H1 (cell line): ENCODE results near the gene TMEM52B. TPM values are rescaled to one million over a fixed set of nuclear protein-coding genes. Genes with fewer than 3 reads are reported as not detected.

ENCODE experiments used
- CTCF ChIA-PET: fragments of 300-600 bp; sonication (Branson Sonifier 250); formaldehyde crosslinking; loops from one replicate; lab custom pipeline; 2021; ENCODE audit not compliant: partially characterized antibody; lab: Charles Lee
- POLR2A ChIA-PET: fragments of 300-600 bp; sonication (Branson Sonifier 250); formaldehyde crosslinking; loops from one replicate; lab custom pipeline; 2021; ENCODE audit warnings: inconsistent platforms; ENCODE audit not compliant: partially characterized antibody; lab: Charles Lee
- DNase-seq, 2 experiments: peaks; one replicate each; pipeline versions ENCODE4 v3.0.0 to v3.0.0-alpha.2; 2010 to 2022; ENCODE audit warnings: low spot score in 2 of 2, low read depth in 1 of 2, mixed read lengths in 1 of 2
- FAIRE-seq: peaks from 2 replicates; lab custom pipeline; 2011; peaks lifted over from hg19 to GRCh38; lab: Jason Lieb, UNC
- H2AFZ ChIP-seq: 2 replicates; pipeline ENCODE4 v1.8.1; 2012; ENCODE audit warnings: low read length, inconsistent platforms
- H2AK5ac ChIP-seq: 2 replicates; pipeline ENCODE4 v1.6.1; 2013; ENCODE audit warnings: low read depth, low read length
- H2BK120ac ChIP-seq: replicated peaks from 2 replicates; pipeline ENCODE3; 2013; ENCODE audit warnings: low read depth, low read length, inconsistent platforms
- H2BK12ac ChIP-seq: 2 replicates; pipeline ENCODE4 v1.6.1; 2013; ENCODE audit warnings: low read depth, low read length
- H2BK15ac ChIP-seq: 2 replicates; pipeline ENCODE4 v1.6.1; 2013; ENCODE audit warnings: low read length
- H2BK20ac ChIP-seq: 2 replicates; pipeline ENCODE4 v1.6.1; 2013; ENCODE audit warnings: low read length
- H2BK5ac ChIP-seq: 2 replicates; pipeline ENCODE4 v1.6.1; 2013; ENCODE audit warnings: low read depth, low read length
- H3K14ac ChIP-seq: 2 replicates; pipeline ENCODE4 v1.6.1; 2013; ENCODE audit warnings: inconsistent platforms; ENCODE audit not compliant: insufficient read length
- H3K18ac ChIP-seq: 2 replicates; pipeline ENCODE4 v1.6.1; 2013; ENCODE audit warnings: low read length; ENCODE audit errors: extremely low read depth
- H3K23ac ChIP-seq: 2 replicates; pipeline ENCODE4 v1.6.1; 2013; ENCODE audit warnings: inconsistent platforms; ENCODE audit not compliant: insufficient read length
- H3K23me2 ChIP-seq: 2 replicates; pipeline ENCODE4 v1.6.1; 2013; ENCODE audit warnings: low read depth, low read length
- H3K27ac ChIP-seq: 2 replicates; pipeline ENCODE4 v1.6.1; 2011; ENCODE audit warnings: low read depth, low read length, inconsistent platforms
- H3K27me3 ChIP-seq, 4 experiments: replicated peaks in 1 of 4; 1 replicate in 1 of 4; 2 replicates in 3 of 4; pipeline versions ENCODE4 v1.6.1 to v1.8.1; 2011 to 2013; ENCODE audit warnings: low read length in 3 of 4, mild to moderate bottlenecking in 3 of 4, inconsistent platforms in 2 of 4, mixed read lengths in 2 of 4, moderate library complexity in 1 of 4; ENCODE audit not compliant: control insufficient read depth in 3 of 4, insufficient read depth in 3 of 4; ENCODE audit errors: extremely low read depth in 1 of 4
- H3K36me3 ChIP-seq, 4 experiments: 2 replicates each; pipeline versions ENCODE4 v1.6.1 to v1.8.1; 2011 to 2013; ENCODE audit warnings: mild to moderate bottlenecking in 4 of 4, low read length in 3 of 4, moderate library complexity in 2 of 4, control low read depth in 1 of 4, inconsistent platforms in 1 of 4; ENCODE audit not compliant: insufficient read depth in 4 of 4, control insufficient read depth in 2 of 4
- H3K4ac ChIP-seq: replicated peaks from 2 replicates; pipeline ENCODE3; 2013; ENCODE audit warnings: low read length, low read depth, mixed read lengths, inconsistent platforms; ENCODE audit not compliant: insufficient read length
- H3K4me1 ChIP-seq, 4 experiments: replicated peaks in 1 of 4; 1 replicate in 1 of 4; 2 replicates in 3 of 4; pipeline versions ENCODE4 v1.6.1 to v1.8.1; 2011 to 2013; ENCODE audit warnings: low read length in 3 of 4, inconsistent platforms in 2 of 4, mixed read lengths in 1 of 4; ENCODE audit not compliant: insufficient read depth in 4 of 4, control insufficient read depth in 3 of 4
- H3K4me2 ChIP-seq, 2 experiments: 2 replicates each; pipeline versions ENCODE4 v1.6.1 to v1.8.1; 2011 to 2013; ENCODE audit warnings: low read depth in 2 of 2, low read length in 2 of 2, control low read depth in 1 of 2, inconsistent platforms in 1 of 2, mild to moderate bottlenecking in 1 of 2; ENCODE audit not compliant: insufficient read depth in 1 of 2
- H3K4me3 ChIP-seq, 4 experiments: fragments of 200-600, 300-600 bp in 1 of 4; sonication (generic), shearing (Covaris generic), sonication (Bioruptor Twin) in 1 of 4; 2 replicates each; pipeline versions ENCODE4 v1.5.1 to v1.8.1; 2011 to 2016; ENCODE audit warnings: low read length in 4 of 4, low read depth in 3 of 4, control low read depth in 2 of 4, inconsistent platforms in 2 of 4, mild to moderate bottlenecking in 2 of 4, mixed read lengths in 1 of 4, moderate library complexity in 1 of 4; ENCODE audit not compliant: insufficient read depth in 2 of 4; ENCODE audit errors: extremely low read depth in 1 of 4
- H3K56ac ChIP-seq: replicated peaks from 2 replicates; pipeline ENCODE3; 2013; ENCODE audit warnings: low read depth, mild to moderate bottlenecking, mixed read lengths, low read length, inconsistent platforms; ENCODE audit not compliant: insufficient read length
- H3K79me1 ChIP-seq: 2 replicates; pipeline ENCODE4 v1.6.1; 2013; ENCODE audit warnings: low read depth, low read length, control low read depth
- H3K79me2 ChIP-seq, 2 experiments: 2 replicates each; pipeline versions ENCODE4 v1.6.1 to v1.8.1; 2012 to 2013; ENCODE audit warnings: low read length in 2 of 2, mild to moderate bottlenecking in 2 of 2, inconsistent platforms in 1 of 2; ENCODE audit not compliant: insufficient read depth in 2 of 2, control insufficient read depth in 1 of 2
- H3K9ac ChIP-seq, 4 experiments: replicated peaks in 1 of 4; 1 replicate in 1 of 4; 2 replicates in 3 of 4; pipeline versions ENCODE4 v1.6.1 to v1.8.1; 2011 to 2013; ENCODE audit warnings: low read depth in 3 of 4, low read length in 3 of 4, control low read depth in 2 of 4, mild to moderate bottlenecking in 2 of 4, moderate library complexity in 2 of 4, inconsistent platforms in 1 of 4; ENCODE audit errors: extremely low read depth in 1 of 4
- H3K9me3 ChIP-seq, 2 experiments: 2 replicates each; pipeline versions ENCODE4 v1.6.1 to v1.8.1; 2012 to 2013; ENCODE audit warnings: mild to moderate bottlenecking in 2 of 2, moderate library complexity in 2 of 2, control low read depth in 1 of 2, inconsistent platforms in 1 of 2, low read depth in 1 of 2, low read length in 1 of 2, mixed read lengths in 1 of 2; ENCODE audit not compliant: insufficient read depth in 2 of 2
- H4K20me1 ChIP-seq, 2 experiments: replicated peaks in 1 of 2; 2 replicates each; pipeline versions ENCODE3 to v1.8.1; 2011 to 2013; ENCODE audit warnings: inconsistent platforms in 2 of 2, low read length in 2 of 2, mild to moderate bottlenecking in 1 of 2; ENCODE audit not compliant: insufficient read depth in 2 of 2, control insufficient read depth in 1 of 2
- H4K5ac ChIP-seq: 2 replicates; pipeline ENCODE4 v1.6.1; 2013; ENCODE audit warnings: low read length, low read depth, mixed read lengths, inconsistent platforms; ENCODE audit not compliant: insufficient read length
- H4K8ac ChIP-seq: 2 replicates; pipeline ENCODE4 v1.8.0; 2013; ENCODE audit warnings: mild to moderate bottlenecking, moderate library complexity, low read length, inconsistent platforms; ENCODE audit not compliant: insufficient read depth; ENCODE audit errors: extremely low read depth
- H4K91ac ChIP-seq: replicated peaks from 2 replicates; pipeline ENCODE3; 2013; ENCODE audit warnings: low read length, mixed read lengths, inconsistent platforms; ENCODE audit not compliant: insufficient read length
- BCL11A ChIP-seq, 2 experiments: IDR thresholded peaks; one replicate each; pipeline ENCODE4 v1.6.1; 2011; ENCODE audit warnings: low read depth in 2 of 2, low read length in 2 of 2, mild to moderate bottlenecking in 2 of 2
- CREB1 ChIP-seq: IDR thresholded peaks from 2 replicates; pipeline ENCODE4 v1.6.1; 2012; ENCODE audit warnings: inconsistent platforms
- FOSL1 ChIP-seq: IDR thresholded peaks from 2 replicates; pipeline ENCODE4 v1.6.1; 2011; ENCODE audit warnings: mild to moderate bottlenecking, low read depth, low read length, moderate library complexity; ENCODE audit not compliant: insufficient read depth
- KDM4A ChIP-seq: IDR thresholded peaks from one replicate; pipeline ENCODE4 v1.7.1; 2012; ENCODE audit warnings: low read depth, mild to moderate bottlenecking, moderate library complexity, low read length, inconsistent platforms; ENCODE audit not compliant: severe bottlenecking
- POLR2AphosphoS5 ChIP-seq: IDR thresholded peaks from 2 replicates; pipeline ENCODE4 v1.6.1; 2011; ENCODE audit warnings: low read depth, low read length
- POU5F1 ChIP-seq: IDR thresholded peaks from 2 replicates; pipeline ENCODE4 v1.6.1; 2011; ENCODE audit warnings: low read depth, mild to moderate bottlenecking, low read length, moderate library complexity
- RFX5 ChIP-seq: IDR thresholded peaks from 2 replicates; pipeline ENCODE4 v1.6.1; 2011; ENCODE audit warnings: low read depth, low read length, improper control_type of control experiment, borderline replicate concordance
- RNF2 ChIP-seq: fragments of 200-900, 300-1000 bp; sonication (generic); IDR thresholded peaks from 2 replicates; pipeline ENCODE4 v1.7.1; 2016; ENCODE audit warnings: borderline replicate concordance, low read depth, mild to moderate bottlenecking, antibody characterized with exemption, low read length; ENCODE audit not compliant: poor library complexity, severe bottlenecking; ENCODE audit errors: missing control alignments
- SIN3A ChIP-seq, 2 experiments: IDR thresholded peaks in 1 of 2; conservative IDR thresholded peaks in 1 of 2; 2 replicates each; pipeline ENCODE4 v1.6.1; 2011 to 2012; ENCODE audit warnings: low read length in 2 of 2, improper control_type of control experiment in 1 of 2, low read depth in 1 of 2, mild to moderate bottlenecking in 1 of 2
- SP4 ChIP-seq: IDR thresholded peaks from 2 replicates; pipeline ENCODE4 v1.6.1; 2012; ENCODE audit warnings: low read length, inconsistent platforms
- TAF1 ChIP-seq: IDR thresholded peaks from 2 replicates; pipeline ENCODE4 v1.6.1; 2011; ENCODE audit warnings: mild to moderate bottlenecking, low read depth, low read length
- YY1 ChIP-seq: IDR thresholded peaks from 2 replicates; pipeline ENCODE4 v1.6.1; 2011; ENCODE audit warnings: low read depth, mild to moderate bottlenecking, low read length
- whole genome bisulfite sequencing, 2 experiments: shearing (Covaris generic) in 1 of 2; methylation state at CpG; one replicate each; pipeline versions ENCODE4 v1.1.6 to v1.1.7; 2013 to 2015; ENCODE audit warnings: low lambda C conversion rate in 2 of 2, mixed read lengths in 2 of 2, inconsistent platforms in 1 of 2, low coverage in 1 of 2, missing lambda C conversion rate in 1 of 2; ENCODE audit not compliant: insufficient replicate concordance in 2 of 2, insufficient coverage in 1 of 2, insufficient read length in 1 of 2; ENCODE audit errors: extremely low coverage in 1 of 2, missing lambda C conversion rate in 1 of 2; 5-methylcytosine and 5-hydroxymethylcytosine counted together
- polyA plus RNA-seq, 7 experiments: library from polyadenylated mRNA; depleted of rRNA in 3 of 7; stranded (reverse) in 5 of 7; unstranded in 2 of 7; fragments of >200 nt in 5 of 7; fragments of 200-250 nt in 2 of 7; gene quantifications; 1 replicate in 5 of 7; 2 replicates in 1 of 7; 4 replicates in 1 of 7; pipeline versions ENCODE4 v1.2.1 to v1.2.3, GENCODE V29; 2011 to 2013; ENCODE audit warnings: missing spikeins in 2 of 7, mixed read lengths in 2 of 7
- total RNA-seq: library from RNA; stranded (reverse); fragmentation: NEBNext Ultra II Directional; extraction: Animal tissue kit (Norgen Biotek cat#: 25700); gene quantifications from 2 replicates; pipeline ENCODE4 v1.2.1, GENCODE V29; 2021
- TF ChIP-seq, protein P1 (sequence below): IDR thresholded peaks from 2 replicates; pipeline ENCODE4 v1.6.1; 2012; ENCODE audit warnings: inconsistent platforms

Gene TMEM52B
- total and polyA plus RNA-seq, 2 of the 8 experiments (the other 6 are each of a cell fraction or from before 2014, with no cell fraction given): not detected

GRCh38 chr12:10189653-10190052, 10.8 kb downstream of the TMEM52B start:
- H3K14ac ChIP-seq: no peak overlapping the region
- no peaks in the 10 kb centered on the region for H3K9me3 ChIP-seq
- no peak overlapping the region for H3K4me2 ChIP-seq
- no peaks in the 10 kb centered on the region for H3K79me2 ChIP-seq
- no peak overlapping the region for H3K4me3 ChIP-seq
- no peak overlapping the region for H3K23ac ChIP-seq
- no peak overlapping the region for H3K9ac ChIP-seq
- no peak overlapping the region for H3K4ac ChIP-seq
- no peak overlapping the region for H2BK12ac ChIP-seq
- no peak overlapping the region for H4K91ac ChIP-seq
- H3K36me3 ChIP-seq: no peaks in the 10 kb centered on the region
- FAIRE-seq (no peak), DNase-seq (no peak)
- H3K27ac ChIP-seq: no peak overlapping the region
- H3K18ac ChIP-seq: no peak overlapping the region
- 0 out of 7 replicates have a peak, but pooled peaks cover 0 to 2% (median 0%) of the 10 kb centered on the region in 4 experiments for H3K4me1 ChIP-seq
- ChIA-PET POLR2A (interaction anchor here (1.0 kb wide), 1 partner anchor 37 kb away, joined by 4 read pairs; no protein-coding TSS in a partner anchor), CTCF (interaction anchor here (0.6 to 3.0 kb wide), 9 partner anchors 13 to 294 kb away, joined by 3 to 36 read pairs (median 4); no protein-coding TSS in a partner anchor)
- no peak overlapping the region for H3K56ac ChIP-seq
- no peak overlapping the region for H2BK20ac ChIP-seq
- no peak overlapping the region for H2AK5ac ChIP-seq
- H4K8ac ChIP-seq: no peak overlapping the region
- H3K23me2 ChIP-seq: no peaks in the 10 kb centered on the region
- H2BK120ac ChIP-seq: no peak overlapping the region
- no peaks in the 10 kb centered on the region for H4K20me1 ChIP-seq
- peak overlapping the region; percentile 56; the same call in 1 of the 2 replicates for H2AFZ ChIP-seq
- WGBS, 2 experiments: 89% methylated on average over 5 of the region's 5 CpGs; no CpG with 5 or more reads in 1 of the 2 experiments
- no peaks in the 10 kb centered on the region for H3K27me3 ChIP-seq
- no peak overlapping the region for H2BK15ac ChIP-seq
- H3K79me1 ChIP-seq: no peaks in the 10 kb centered on the region
- H4K5ac ChIP-seq: no peak overlapping the region
- H2BK5ac ChIP-seq: no peak overlapping the region
- TF ChIP-seq KDM4A (no peak), CREB1 (no peak), YY1 (no peak), POU5F1 (no peak), POLR2AphosphoS5 (no peak), RNF2 (no peak), SIN3A (conservative IDR thresholded peaks at IDR 0.05 in 1 of 2, IDR thresholded peaks at IDR 0.05 in 1 of 2; ENCODE audit: low read depth in 1 of 2, low read length in 2 of 2) (no peak), FOSL1 (no peak), SP4 (no peak), TAF1 (no peak), RFX5 (no peak), BCL11A (IDR thresholded peaks at IDR 0.05; ENCODE audit: low read depth in 2 of 2, low read length in 2 of 2) (no peak)
- TF ChIP-seq, protein P1, sequence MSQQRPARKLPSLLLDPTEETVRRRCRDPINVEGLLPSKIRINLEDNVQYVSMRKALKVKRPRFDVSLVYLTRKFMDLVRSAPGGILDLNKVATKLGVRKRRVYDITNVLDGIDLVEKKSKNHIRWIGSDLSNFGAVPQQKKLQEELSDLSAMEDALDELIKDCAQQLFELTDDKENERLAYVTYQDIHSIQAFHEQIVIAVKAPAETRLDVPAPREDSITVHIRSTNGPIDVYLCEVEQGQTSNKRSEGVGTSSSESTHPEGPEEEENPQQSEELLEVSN: no peak
